GM18526 (cell line): ENCODE measurements around the gene CHRNA5.

Experiments
- POLR2A ChIP-seq: IDR thresholded peaks from 3 replicates; pipeline ENCODE4 v1.6.1; 2011; ENCODE audit not compliant: insufficient read length; ENCODE audit errors: extremely low read depth

CHRNA5 gene

DNA sequence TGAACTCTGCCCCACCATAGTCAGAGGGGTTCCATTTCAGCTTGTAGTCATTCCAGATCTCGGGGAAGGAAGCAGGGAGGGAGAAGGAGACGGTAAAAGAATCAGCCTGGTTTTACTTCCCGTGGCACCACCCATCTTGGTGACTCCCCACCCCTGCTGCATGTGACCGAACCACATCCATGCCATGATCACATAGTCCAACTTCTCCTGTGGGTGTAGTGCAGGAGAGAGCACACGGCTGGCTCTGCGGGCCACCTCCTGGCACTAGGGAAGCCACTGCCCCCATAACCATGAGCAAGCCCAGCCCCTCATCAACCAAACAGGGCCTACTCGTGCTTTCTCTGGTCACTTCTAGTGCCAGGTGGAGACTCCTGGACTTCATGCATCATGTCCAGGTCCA lies 51.8 kb downstream of the CHRNA5 start:
- TF ChIP-seq POLR2A: no peak

DNA sequence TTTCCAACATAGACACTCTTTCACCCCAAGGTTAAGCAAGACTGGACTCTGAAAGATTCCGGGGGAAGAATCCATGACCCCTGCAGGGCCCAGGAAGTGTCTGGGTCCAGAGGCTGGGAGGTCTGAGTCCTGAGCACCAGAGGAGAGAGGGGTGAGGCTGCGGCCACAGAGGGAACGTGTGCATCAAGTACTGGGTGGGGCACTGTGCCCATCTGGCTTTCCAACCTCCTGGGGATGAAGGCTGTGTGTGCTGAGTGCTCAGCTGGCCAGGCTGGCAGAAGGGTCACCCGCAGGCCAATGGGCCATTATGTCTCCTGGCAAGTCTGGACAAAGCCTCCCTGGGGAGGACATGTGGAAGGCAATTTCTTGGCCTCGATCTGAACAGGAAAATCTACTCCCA lies 52.2 kb downstream of the CHRNA5 start:
- TF ChIP-seq POLR2A: no peak

GRCh38 chr15:78618064-78618463 lies 52.7 kb downstream of the CHRNA5 start:
- TF ChIP-seq POLR2A: no peak

DNA sequence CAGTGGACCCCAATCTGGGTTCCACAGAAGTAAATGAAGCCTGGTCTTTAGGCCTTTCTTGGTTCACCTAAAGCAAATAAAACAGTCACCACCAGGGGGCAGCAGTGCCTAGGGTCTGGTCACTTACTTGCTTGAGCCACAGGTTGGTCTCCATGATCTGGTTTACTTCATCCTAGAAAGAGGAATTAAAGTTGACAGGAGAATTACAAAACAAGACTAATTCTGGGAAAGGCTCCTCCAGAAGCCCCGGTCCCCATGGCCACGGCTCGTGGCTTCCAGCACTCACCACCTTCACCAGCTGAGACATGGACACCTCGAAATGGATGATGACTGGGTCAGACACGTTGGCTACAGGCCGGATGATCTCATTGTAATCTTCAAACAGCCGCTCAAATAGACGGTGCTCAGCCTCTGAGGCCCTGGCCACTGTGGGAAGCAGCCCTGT lies 53.2 kb downstream of the CHRNA5 start:
- no peak for TF ChIP-seq POLR2A

GRCh38 chr15:78619022-78619950 lies 54.0 kb downstream of the CHRNA5 start:
- TF ChIP-seq POLR2A: no peak

GRCh38 chr15:78620021-78620526 lies 54.8 kb downstream of the CHRNA5 start:
- TF ChIP-seq POLR2A: no peak

DNA sequence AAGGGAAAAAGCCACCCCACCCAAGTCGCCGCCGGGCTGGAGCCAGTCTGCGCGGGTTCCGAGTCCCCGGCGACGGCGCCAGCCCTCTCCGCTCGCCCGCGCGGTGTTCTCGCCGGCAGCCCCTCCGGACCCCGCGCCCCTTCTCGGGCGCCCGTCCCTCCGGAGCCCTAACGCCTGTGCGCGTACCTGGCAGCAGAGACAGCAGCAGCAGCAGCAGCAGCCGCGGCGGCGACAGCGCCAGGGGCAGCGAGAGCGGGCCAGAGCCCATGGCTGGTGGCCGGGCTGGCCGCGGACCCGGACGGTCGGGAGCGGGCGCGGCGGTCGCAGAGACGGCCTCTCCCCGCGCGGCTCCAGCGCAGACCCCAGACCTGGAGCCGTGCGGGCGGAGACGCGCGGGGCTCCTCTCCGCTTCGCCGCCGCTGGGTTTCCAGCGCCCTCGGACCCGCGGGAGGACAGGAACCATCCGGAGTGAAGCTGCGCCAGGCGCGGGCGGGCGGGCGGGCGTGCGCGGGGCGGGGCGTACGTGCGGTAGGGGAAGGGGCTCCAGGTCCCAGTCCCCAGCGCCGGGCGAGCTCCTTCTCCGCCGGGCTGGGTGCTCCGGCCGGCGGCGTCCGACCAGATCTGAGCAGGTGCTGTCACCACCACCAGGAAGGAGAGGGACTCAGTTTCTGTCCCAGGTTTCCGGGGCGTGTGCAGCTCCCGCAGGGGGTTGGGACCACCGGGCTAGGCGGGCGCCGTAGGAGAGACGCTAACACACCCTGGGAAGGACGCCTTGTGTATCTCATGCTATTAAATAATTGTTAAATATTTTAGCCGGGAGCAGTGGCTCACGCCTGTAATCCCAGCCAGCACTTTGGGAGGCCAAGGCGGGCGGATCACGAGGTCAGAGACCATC lies 55.5 kb downstream of the CHRNA5 start, which contains the start of gene CHRNA3:
CHRNA3 (minus strand) TSS at position 470 of the 895 bp plus-strand sequence; CDS start at position 268, 202 bp downstream.
- TF ChIP-seq POLR2A: no peak

DNA sequence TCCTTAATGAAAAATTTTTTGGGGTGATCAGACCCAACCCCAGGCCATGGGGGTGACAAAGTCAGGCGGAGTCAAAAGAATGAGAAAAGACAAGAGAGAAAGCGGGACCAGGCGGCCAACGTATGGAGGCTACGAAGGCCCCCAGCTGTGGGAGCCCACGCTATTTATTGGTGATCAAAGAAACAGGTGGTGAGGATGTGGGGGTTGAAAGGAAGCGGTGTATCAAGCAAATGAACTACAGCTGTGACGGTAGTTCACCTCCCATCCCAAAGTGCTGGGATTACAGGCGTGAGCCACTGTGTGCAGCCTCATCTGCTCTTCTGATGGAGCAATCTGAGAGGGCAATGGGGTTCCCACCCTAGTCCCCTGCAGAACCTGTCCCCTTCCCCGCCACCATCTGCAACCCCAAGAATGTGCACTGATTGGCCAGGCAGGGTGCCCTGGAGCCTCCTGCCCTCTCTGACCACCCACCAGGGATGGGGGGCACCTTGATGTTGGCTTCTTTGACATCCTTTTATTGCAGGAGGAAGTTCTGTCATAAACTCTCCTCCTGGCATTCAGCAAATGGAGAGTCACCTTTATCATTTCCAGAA lies 56.6 kb downstream of the CHRNA5 start:
- no peak for TF ChIP-seq POLR2A

- no peak for TF ChIP-seq POLR2A
These were observed 58.6 kb downstream of the CHRNA5 start for GRCh38 chr15:78623786-78624497.

DNA sequence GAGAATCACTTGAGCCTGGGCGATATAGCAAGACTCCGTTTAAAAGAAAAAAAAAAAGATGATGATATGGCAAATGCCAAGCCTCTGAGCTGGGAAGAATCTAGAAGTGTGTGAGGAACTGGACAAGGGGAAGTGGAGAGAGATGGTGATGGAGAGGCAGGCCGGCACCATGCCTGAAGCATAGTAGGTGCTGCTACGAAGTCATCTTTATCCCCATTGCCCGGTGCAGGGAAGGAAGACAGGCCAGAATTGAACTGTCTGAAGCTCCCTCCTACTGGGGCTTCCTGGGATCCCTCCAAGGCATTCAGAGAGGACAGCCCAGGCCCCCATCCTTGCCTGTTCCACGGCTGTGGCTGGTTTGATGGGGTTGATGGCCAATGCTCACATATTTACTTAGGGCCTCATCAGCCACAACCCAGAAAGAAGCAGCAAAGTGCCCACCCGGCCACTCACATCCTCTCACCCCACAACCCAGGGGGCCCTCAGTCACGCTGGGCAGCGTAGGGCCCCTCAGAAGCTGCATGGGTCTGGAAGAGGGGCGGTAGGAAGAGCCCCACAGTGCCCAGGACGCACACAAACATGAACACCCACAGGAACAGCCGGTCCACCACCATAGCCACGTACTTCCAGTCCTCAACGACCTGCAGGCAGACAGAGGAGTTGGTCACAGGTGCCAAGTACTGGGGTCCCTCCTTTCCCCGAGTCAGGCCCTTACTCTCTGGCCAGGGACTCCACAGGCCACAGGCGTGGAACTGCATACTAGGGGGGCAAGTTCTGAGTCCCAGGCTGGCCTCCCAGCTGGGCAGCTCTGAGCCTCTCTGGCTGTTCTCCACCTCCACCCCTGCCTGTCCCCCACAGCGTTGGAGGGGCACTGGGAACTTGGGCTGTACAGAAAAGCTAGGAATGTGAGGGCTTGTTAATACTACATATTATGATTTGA lies 59.6 kb downstream of the CHRNA5 start:
- no peak for TF ChIP-seq POLR2A

DNA sequence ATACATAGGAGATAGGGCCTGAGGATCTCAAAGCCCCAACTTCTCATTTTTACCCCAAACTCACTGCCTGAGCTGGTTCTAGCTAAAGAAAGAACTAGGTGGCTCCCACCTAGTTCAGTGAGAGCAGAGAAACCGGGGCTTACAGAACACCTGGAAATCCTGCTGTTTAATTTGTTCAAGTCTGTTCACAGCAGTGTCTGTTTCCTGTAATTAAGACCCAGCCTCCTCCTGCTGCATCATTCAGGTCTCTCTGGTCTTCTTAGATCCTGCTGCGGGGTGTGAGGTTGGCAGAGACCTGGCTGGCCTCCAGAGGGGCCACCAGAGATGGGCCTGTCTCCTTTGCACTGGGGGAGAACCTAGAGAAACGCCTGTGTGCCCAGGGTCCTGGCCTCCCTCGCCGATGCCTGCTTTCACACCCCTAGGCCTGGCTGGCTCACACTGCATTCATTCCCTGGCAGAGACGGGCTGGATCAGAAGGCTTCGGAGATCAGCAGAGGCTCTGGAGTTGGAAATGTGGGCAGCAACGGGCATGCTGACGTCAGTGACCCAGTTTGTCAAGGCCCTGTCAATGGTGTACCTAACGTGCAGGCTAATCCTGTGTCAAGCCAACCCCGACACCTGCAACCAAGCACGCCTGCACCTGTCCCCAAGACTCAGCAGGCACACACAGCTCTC lies 60.4 kb downstream of the CHRNA5 start:
- no peak for TF ChIP-seq POLR2A

GRCh38 chr15:78626381-78626995 lies 61.2 kb downstream of the CHRNA5 start:
- no peak for TF ChIP-seq POLR2A

DNA sequence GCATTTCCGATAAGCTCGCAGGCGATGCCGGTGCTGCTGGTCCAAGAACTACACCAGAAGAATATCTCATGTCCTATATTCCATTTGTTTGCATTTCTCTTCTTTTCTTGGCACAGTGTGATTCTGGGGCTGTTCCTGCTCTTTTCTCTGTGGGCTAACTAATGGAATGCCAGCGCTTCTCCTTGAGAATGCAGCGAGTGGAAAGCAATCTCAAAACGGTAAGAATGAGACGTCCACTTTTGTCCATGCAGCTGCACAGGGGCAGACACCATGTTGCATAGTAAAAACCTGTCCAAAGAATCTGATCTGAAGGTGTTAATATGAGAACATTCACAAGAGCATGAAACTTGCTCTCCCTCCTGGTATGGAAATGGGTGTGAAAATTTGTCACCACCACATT lies 62.0 kb downstream of the CHRNA5 start:
- no peak for TF ChIP-seq POLR2A

GRCh38 chr15:78628227-78628626 lies 62.9 kb downstream of the CHRNA5 start:
- no peak for TF ChIP-seq POLR2A
